GM19452 (cell line): ENCODE results near the gene REM1.

Experiments used
- ATAC-seq: cut with Tn5 transposase; IDR thresholded peaks from one replicate; pipeline ENCODE4 v1.9.1; 2021; ENCODE audit not compliant: unreplicated experiment

REM1 gene

GRCh38 chr20:31522731-31523130 lies 47.6 kb downstream of the REM1 start:
- no peak for ATAC-seq

DNA sequence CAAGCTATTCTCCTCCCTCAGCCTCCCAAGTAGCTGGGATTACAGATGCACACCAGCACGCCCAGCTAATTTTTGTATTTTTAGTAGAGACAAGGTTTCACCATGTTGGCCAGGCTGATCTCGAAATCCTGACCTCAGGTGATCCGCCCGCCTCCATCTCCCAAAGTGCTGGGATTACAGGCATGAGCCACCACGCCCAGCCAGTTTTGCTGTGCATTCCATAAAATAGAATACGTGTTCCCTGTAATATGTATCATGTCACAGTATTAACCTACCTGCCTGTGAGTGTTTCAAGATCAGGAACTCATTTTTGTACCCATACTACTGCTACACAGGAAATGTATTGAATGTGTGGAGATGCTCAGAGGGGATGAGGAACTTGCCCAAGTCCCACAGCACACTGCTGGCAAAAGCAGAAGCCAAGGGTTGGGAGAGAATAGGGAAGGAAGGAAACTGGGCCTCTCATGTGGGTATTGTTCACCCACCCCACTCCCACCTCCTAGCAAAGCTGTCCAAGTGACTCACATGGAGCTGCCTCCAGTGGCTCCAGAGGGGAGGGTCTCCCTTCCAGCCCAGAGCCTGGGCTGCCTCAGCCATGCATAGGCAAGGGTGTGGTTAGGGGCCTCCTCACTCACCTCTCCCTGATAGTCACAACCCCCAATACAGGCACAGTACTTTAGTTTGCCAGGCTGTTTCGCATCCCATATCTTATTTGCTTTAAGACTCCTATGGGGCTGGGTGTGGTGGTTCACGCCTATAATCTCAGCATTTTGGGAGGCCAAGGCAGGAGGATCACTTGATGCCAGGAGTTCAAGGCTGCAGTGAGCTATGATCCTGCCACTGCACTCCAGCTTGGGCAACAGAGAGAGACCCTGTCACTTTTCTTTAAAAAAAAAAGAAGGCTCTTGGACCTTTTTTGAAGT lies 48.5 kb downstream of the REM1 start:
- ATAC-seq = no peak

DNA sequence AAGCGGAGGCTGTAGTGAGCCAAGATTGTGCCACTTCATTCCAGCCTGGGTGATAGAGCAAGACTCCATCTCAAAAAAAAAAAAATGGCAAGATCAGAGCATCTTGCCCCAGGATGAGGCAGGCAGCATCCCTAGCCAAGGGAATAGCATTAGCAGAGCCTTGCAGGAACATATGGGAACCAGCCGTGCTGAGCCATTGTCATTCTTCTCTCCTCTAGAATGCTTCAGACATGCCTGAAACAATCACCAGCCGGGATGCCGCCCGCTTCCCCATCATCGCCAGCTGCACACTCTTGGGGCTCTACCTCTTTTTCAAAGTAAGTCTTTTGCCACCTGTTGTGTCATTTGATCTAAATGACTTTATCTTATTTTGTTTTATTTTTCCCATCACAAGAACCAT lies 52.2 kb downstream of the REM1 start:
- no peak for ATAC-seq
